ENCODE data around the gene MMP14. TPM values are rescaled to one million over a fixed set of nuclear protein-coding genes. Genes with fewer than 3 reads are reported as not detected.

The MMP14 gene
- total and polyA plus RNA-seq, 2 of the 8 experiments (the other 6 are each of a cell fraction or from before 2014, with no cell fraction given): 58.2 to 86.8 TPM

GRCh38 chr14:22791301-22791700, 45.1 kb upstream of the MMP14 start (continued):
- TF ChIP-seq, protein P1, sequence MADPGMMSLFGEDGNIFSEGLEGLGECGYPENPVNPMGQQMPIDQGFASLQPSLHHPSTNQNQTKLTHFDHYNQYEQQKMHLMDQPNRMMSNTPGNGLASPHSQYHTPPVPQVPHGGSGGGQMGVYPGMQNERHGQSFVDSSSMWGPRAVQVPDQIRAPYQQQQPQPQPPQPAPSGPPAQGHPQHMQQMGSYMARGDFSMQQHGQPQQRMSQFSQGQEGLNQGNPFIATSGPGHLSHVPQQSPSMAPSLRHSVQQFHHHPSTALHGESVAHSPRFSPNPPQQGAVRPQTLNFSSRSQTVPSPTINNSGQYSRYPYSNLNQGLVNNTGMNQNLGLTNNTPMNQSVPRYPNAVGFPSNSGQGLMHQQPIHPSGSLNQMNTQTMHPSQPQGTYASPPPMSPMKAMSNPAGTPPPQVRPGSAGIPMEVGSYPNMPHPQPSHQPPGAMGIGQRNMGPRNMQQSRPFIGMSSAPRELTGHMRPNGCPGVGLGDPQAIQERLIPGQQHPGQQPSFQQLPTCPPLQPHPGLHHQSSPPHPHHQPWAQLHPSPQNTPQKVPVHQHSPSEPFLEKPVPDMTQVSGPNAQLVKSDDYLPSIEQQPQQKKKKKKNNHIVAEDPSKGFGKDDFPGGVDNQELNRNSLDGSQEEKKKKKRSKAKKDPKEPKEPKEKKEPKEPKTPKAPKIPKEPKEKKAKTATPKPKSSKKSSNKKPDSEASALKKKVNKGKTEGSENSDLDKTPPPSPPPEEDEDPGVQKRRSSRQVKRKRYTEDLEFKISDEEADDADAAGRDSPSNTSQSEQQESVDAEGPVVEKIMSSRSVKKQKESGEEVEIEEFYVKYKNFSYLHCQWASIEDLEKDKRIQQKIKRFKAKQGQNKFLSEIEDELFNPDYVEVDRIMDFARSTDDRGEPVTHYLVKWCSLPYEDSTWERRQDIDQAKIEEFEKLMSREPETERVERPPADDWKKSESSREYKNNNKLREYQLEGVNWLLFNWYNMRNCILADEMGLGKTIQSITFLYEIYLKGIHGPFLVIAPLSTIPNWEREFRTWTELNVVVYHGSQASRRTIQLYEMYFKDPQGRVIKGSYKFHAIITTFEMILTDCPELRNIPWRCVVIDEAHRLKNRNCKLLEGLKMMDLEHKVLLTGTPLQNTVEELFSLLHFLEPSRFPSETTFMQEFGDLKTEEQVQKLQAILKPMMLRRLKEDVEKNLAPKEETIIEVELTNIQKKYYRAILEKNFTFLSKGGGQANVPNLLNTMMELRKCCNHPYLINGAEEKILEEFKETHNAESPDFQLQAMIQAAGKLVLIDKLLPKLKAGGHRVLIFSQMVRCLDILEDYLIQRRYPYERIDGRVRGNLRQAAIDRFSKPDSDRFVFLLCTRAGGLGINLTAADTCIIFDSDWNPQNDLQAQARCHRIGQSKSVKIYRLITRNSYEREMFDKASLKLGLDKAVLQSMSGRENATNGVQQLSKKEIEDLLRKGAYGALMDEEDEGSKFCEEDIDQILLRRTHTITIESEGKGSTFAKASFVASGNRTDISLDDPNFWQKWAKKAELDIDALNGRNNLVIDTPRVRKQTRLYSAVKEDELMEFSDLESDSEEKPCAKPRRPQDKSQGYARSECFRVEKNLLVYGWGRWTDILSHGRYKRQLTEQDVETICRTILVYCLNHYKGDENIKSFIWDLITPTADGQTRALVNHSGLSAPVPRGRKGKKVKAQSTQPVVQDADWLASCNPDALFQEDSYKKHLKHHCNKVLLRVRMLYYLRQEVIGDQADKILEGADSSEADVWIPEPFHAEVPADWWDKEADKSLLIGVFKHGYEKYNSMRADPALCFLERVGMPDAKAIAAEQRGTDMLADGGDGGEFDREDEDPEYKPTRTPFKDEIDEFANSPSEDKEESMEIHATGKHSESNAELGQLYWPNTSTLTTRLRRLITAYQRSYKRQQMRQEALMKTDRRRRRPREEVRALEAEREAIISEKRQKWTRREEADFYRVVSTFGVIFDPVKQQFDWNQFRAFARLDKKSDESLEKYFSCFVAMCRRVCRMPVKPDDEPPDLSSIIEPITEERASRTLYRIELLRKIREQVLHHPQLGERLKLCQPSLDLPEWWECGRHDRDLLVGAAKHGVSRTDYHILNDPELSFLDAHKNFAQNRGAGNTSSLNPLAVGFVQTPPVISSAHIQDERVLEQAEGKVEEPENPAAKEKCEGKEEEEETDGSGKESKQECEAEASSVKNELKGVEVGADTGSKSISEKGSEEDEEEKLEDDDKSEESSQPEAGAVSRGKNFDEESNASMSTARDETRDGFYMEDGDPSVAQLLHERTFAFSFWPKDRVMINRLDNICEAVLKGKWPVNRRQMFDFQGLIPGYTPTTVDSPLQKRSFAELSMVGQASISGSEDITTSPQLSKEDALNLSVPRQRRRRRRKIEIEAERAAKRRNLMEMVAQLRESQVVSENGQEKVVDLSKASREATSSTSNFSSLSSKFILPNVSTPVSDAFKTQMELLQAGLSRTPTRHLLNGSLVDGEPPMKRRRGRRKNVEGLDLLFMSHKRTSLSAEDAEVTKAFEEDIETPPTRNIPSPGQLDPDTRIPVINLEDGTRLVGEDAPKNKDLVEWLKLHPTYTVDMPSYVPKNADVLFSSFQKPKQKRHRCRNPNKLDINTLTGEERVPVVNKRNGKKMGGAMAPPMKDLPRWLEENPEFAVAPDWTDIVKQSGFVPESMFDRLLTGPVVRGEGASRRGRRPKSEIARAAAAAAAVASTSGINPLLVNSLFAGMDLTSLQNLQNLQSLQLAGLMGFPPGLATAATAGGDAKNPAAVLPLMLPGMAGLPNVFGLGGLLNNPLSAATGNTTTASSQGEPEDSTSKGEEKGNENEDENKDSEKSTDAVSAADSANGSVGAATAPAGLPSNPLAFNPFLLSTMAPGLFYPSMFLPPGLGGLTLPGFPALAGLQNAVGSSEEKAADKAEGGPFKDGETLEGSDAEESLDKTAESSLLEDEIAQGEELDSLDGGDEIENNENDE (IDR thresholded peaks at IDR 0.05; ENCODE audit: insufficient replicate concordance, low read length): no peak
- no peak for TF ChIP-seq TBP (IDR thresholded peaks at IDR 0.05; ENCODE audit: low read depth, low read length)
- TF ChIP-seq SRF (IDR thresholded peaks at IDR 0.05; ENCODE audit: low read depth, low read length): no peak
- TF ChIP-seq CBX8 (IDR thresholded peaks at IDR 0.05; ENCODE audit: borderline replicate concordance, low read depth, low read length): no peak
- no peak for TF ChIP-seq TCF12 (IDR thresholded peaks at IDR 0.05; ENCODE audit: low read depth, low read length)
- no peak for TF ChIP-seq KDM4A (IDR thresholded peaks at IDR 0.05; ENCODE audit: low read depth, low read length, severe bottlenecking)
- no peak for TF ChIP-seq HDAC6 (IDR thresholded peaks at IDR 0.05; ENCODE audit: low read depth, low read length)
- TF ChIP-seq JUND (IDR thresholded peaks at IDR 0.05; ENCODE audit: low read length): no peak

All from H1 (cell line).